Activated T-helper 2 cell treated with anti-CD3 and anti-CD28 coated beads, Interferon-gamma antibody, Interleukin-2, Interleukin-4, amounts not matched to agents 10 μg/mL and 5 μg/mL and 100 μg/mL, durations not matched to agents 14 hours and 24 hours and 36 hours (primary cell): ENCODE data around the gene GNAQ. TPM values are rescaled to one million over a fixed set of nuclear protein-coding genes. Genes with fewer than 3 reads are reported as not detected.
A peak's percentile ranks its signal among the peaks of the same experiment; 100 is the strongest.
"Not testable (repeated sequence)": the region's sequence is repeated elsewhere in the genome, so short reads cannot be mapped to it uniquely, and the experiment has no call there.

Experiments used
- DNase-seq: peaks from one replicate; pipeline ENCODE4 v3.0.0; 2021; ENCODE audit warnings: low spot score
- H3K27ac Mint-ChIP-seq: one replicate; pipeline ENCODE4 v1.8.0; 2021; ENCODE audit warnings: mixed read lengths
- H3K27me3 Mint-ChIP-seq: one replicate; pipeline ENCODE4 v1.8.0; 2021; ENCODE audit warnings: low read depth, mixed read lengths
- H3K36me3 Mint-ChIP-seq: one replicate; pipeline ENCODE4 v1.8.0; 2021; ENCODE audit warnings: low read depth, mixed read lengths
- H3K4me1 Mint-ChIP-seq: one replicate; pipeline ENCODE4 v1.8.0; 2021; ENCODE audit warnings: low read depth, mixed read lengths
- H3K4me3 Mint-ChIP-seq: one replicate; pipeline ENCODE4 v1.8.0; 2021; ENCODE audit warnings: low read depth, mild to moderate bottlenecking, moderate library complexity, mixed read lengths
- H3K9me3 Mint-ChIP-seq: one replicate; pipeline ENCODE4 v1.8.0; 2021; ENCODE audit warnings: mixed read lengths
- intact Hi-C: fragments of 100-400 bp; cut with micrococcal nuclease; formaldehyde crosslinking; loops from one replicate; pipeline ENCODE4 v1.15.1; 2023
- total RNA-seq: library from RNA; stranded (reverse); gene quantifications from 2 replicates; pipeline ENCODE4 v1.2.3, GENCODE V29; 2022

GNAQ gene
- total RNA-seq, 1 donor from 2014 or later: 28.6 TPM

DNA sequence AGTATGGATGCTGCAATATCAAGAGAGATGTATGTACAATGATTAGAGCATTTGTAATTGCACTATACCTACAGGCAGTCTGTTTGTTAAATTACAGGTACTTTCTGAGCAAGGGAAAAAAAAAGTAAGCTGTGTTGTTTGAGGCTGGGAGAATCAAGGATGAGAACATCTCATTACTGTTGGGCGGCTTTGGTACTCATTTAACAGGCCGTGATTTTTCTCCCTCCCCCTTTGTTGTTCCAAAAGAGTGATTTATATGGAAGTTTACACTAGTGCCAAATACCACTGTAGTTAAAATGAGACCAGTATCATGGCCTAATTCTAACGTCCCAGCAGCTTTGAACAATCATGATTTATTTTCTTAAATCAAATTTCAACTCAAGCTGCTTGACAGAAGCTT lies 312.3 kb downstream of the GNAQ start:
- Mint-ChIP-seq H3K4me1 (peaks cover 15% of the 10 kb centered on the region), H3K4me3 (no peak overlapping the region), H3K36me3 (peaks cover 29% of the 10 kb centered on the region), H3K27ac (no peak overlapping the region), H3K27me3 (no peaks in the 10 kb centered on the region), H3K9me3 (peaks cover 4% of the 10 kb centered on the region)
- no peak for DNase-seq
- intact Hi-C loops: no loop called here

DNA sequence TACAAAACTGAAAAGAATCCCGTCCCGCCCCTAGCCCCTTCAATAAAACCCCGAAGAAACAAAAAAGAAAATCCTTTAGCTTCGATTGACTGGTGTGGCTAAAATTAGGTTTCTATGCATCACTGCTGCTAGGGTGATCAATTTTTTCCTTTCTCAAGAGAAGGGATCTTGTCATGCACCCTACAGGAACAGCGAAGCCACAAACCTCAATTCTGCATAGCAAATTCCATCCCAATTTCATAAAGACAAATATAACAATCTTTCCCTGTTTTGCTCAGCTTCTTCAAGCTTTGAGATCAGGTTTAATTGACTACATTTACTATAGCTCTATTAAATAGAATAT lies 313.3 kb downstream of the GNAQ start:
- not testable (repeated sequence) for H3K4me3 Mint-ChIP-seq, H3K27me3 Mint-ChIP-seq, H3K9me3 Mint-ChIP-seq, DNase-seq
- Mint-ChIP-seq H3K27ac (peak overlapping the region; percentile 85), H3K36me3 (peaks cover 22% of the 10 kb centered on the region), H3K4me1 (peaks cover 15% of the 10 kb centered on the region)
- intact Hi-C loops: loop anchor here (1.0 kb wide), 1 partner anchor 11 kb away; no protein-coding TSS in a partner anchor

DNA sequence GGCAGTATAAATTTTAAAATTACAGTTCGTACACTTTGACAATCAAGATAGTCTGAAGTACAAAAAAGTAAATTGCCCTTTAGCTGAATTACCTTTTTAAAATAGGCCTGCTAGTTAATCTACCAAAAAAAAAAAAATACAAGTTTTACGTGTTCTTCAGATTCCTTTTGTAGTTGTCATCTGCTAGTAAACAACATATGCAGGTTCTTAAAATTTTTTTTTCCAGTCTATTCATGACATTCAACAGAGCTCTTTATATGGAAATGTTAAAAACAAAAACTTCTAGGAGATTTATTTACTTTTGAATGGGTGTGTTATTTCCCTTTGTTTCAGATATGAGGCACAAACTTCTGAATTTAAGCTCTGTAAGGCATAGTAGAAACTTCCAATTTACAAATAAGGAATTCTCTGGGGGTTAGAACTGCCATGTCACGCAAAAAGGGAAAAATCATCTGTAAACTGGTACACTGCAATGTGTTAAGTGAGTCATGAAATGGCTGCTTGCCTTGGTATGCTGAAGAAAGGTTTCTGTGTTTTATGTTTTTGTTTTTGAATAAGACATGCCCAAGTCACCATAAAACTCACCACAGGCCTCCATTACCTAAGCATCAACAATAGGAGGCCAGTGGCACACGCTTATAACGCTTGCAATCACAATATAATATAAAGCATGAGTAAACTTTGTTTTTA lies 313.9 kb downstream of the GNAQ start:
- intact Hi-C loops: loop anchor here (1.0 kb wide), 1 partner anchor 12 kb away; no protein-coding TSS in a partner anchor
- H3K4me3 Mint-ChIP-seq: peak overlapping the region; percentile 33

DNA sequence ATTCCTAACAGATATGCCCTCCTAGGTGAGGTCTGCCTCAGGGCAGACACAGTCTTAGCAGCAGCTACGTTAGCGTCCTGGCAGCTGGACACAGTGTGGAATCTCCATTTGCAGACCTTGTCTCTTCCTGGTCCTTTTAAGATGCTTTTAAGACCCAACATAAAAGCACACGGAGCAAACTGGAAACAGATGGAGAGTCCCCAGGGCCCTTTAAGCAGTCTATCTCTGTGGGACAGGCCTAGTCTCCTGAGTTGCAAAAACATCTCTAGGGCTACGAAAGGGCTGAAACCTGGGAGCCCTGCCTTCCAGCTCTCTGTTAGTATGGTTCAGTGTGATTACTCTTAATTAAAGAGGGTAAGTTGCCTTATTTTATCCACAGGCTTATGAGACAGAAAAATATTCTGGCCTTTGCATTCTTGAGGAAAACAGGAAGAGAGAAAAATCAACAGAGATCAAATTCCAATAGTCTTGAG lies 317.5 kb downstream of the GNAQ start:
- Mint-ChIP-seq H3K27ac (no peak overlapping the region), H3K9me3 (no peaks in the 10 kb centered on the region), H3K36me3 (peaks cover 7% of the 10 kb centered on the region), H3K27me3 (no peaks in the 10 kb centered on the region), H3K4me3 (no peak overlapping the region), H3K4me1 (peaks cover 27% of the 10 kb centered on the region)
- intact Hi-C loops: loop anchor here (5.0 kb wide), 1 partner anchor 33 kb away; no protein-coding TSS in a partner anchor
- DNase-seq: no peak

More for the DNA sequence above, 313.9 kb downstream of the GNAQ start:
- not testable (repeated sequence) for H3K27me3 Mint-ChIP-seq, DNase-seq, H3K9me3 Mint-ChIP-seq
- Mint-ChIP-seq H3K27ac (peak overlapping the region; percentile 85), H3K36me3 (peaks cover 17% of the 10 kb centered on the region), H3K4me1 (peaks cover 19% of the 10 kb centered on the region)

DNA sequence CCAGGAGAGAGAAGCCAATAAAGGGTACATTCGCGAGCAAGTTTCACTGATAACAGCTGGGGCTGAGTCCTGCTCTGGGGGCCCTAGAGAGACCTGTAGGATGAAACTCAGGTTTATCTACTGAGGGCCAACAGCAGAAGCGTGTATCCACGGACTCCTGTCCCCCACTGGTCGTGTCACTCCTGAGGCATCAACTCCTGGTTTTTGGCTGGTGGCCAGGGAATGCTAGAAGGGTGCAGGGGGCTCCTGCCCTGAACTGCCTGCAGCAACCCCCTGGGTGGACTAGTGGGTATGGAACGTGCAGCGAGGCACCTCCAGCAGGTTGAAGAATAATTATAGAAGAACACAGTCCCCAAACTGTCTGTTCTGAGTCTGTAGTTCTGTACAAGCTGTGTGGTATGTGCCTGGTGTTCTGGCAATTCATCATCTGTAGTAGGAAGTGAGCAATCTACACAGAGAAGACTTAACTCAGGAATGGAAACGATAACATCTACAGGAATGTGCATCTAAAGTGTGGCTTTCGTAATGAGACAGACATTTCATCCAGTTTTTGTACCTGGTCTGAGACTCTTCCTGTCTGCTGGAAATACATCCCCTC lies 319.0 kb downstream of the GNAQ start:
- intact Hi-C loops: loop anchor here (5.0 kb wide), 1 partner anchor 35 kb away; no protein-coding TSS in a partner anchor

DNA sequence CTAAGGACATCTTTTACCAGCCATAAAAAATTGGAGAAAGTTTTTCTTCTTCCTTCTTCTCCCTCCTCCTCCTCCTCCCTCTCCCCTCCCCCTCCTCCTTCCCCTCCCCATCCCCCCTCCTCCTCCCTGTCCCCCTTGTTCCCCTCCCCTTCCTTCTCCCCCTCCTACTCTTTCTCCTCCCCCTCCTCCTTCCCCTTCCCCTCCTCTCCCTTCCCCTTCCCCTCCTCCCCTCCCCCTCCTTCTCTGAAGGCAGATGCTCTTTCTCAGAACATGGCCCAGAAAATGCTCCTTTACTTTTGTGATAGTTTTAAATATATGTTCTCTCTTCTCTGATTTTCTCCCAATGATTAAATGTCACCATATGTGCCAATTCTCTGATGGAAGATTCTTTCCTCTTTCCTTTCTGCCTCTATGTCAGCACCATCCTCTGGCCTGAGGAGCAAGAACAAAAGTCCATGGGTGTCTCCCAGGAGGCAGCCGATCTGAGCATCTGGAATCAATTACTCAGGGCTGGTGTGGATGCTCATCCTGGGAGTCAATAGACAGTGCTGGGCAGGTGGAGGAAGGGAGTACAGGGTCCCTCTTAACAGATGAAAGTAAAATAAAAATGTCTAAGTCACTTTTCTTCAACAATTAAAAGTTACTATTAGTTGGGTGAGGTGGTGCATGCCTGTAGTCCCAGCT lies 320.5 kb downstream of the GNAQ start:
- Mint-ChIP-seq H3K27ac (no peak overlapping the region), H3K36me3 (peaks cover 3% of the 10 kb centered on the region), H3K27me3 (no peaks in the 10 kb centered on the region), H3K4me1 (peaks cover 12% of the 10 kb centered on the region), H3K4me3 (no peak overlapping the region), H3K9me3 (peaks cover 6% of the 10 kb centered on the region)
- no peak for DNase-seq
- intact Hi-C loops: loop anchor here (5.0 kb wide), 1 partner anchor 36 kb away; no protein-coding TSS in a partner anchor

More for the DNA sequence above, 319.0 kb downstream of the GNAQ start:
- H3K27ac Mint-ChIP-seq: no peak overlapping the region
- no peak overlapping the region for H3K4me3 Mint-ChIP-seq
- H3K9me3 Mint-ChIP-seq: peaks cover 6% of the 10 kb centered on the region
- H3K27me3 Mint-ChIP-seq: no peaks in the 10 kb centered on the region
- peaks cover 17% of the 10 kb centered on the region for H3K4me1 Mint-ChIP-seq
- H3K36me3 Mint-ChIP-seq: peaks cover 7% of the 10 kb centered on the region
- DNase-seq: no peak

DNA sequence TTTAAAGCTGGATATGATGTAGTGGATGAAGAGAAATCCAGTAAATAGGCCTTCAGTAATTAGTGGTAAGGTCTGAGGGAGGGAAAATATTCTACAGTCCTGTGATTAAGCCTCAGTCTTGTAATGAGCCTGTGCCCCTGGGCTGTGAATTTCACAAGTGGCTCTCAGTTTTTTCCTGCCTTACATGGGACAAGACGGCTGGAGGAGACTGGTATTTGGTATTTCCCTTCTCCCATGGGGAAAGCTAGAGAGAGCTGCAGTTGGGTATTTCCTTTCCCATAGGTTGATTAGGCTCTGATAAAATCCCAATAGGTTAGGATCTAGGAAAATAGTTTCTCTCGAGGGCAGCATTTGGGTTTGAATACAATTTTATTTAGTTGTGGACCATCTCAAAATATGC lies 321.3 kb downstream of the GNAQ start:
- no peak overlapping the region for H3K4me3 Mint-ChIP-seq
- H3K27ac Mint-ChIP-seq: no peak overlapping the region
- H3K4me1 Mint-ChIP-seq: peaks cover 12% of the 10 kb centered on the region
- peaks cover 3% of the 10 kb centered on the region for H3K36me3 Mint-ChIP-seq
- no peak for DNase-seq
- H3K9me3 Mint-ChIP-seq: peaks cover 6% of the 10 kb centered on the region
- no peaks in the 10 kb centered on the region for H3K27me3 Mint-ChIP-seq
- intact Hi-C loops: loop anchor here (5.0 kb wide), 1 partner anchor 37 kb away; no protein-coding TSS in a partner anchor

DNA sequence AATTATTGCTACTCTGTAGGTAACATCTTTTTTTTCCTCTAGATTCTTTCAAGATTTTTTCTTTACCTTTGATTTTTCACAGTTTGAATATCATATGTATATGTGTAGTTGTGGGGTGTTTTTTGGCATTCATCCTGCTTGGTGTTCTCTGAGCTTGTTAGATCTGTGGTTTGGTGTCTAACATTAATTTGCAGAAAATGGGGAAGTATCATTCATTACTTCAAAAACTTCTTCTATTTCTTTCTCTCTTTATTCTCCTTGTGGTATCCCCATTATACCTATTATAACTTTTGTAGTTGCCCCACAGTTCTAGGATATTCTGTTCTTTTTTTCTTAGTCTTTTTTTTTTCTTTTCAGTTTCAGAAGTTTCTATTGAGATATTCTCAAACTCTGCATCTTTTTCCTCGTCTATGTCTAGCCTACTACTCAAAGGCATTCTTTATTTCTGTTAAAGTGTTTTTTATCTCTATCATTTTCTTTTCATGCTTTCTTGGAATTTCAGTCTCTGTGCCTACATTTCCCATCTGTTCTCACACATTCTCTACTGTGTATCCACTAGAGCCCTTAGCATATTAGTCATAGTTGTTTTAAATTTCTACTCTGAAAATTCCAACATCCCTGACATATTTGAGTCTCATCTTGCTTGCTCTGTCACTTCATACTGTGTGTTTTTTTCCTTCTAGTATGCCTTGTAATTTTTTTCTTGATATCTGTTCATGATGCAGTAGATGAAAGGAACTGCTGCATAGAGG lies 323.4 kb downstream of the GNAQ start:
- Mint-ChIP-seq H3K9me3 (peaks cover 11% of the 10 kb centered on the region), H3K4me3 (no peak overlapping the region), H3K27ac (no peak overlapping the region)

DNA sequence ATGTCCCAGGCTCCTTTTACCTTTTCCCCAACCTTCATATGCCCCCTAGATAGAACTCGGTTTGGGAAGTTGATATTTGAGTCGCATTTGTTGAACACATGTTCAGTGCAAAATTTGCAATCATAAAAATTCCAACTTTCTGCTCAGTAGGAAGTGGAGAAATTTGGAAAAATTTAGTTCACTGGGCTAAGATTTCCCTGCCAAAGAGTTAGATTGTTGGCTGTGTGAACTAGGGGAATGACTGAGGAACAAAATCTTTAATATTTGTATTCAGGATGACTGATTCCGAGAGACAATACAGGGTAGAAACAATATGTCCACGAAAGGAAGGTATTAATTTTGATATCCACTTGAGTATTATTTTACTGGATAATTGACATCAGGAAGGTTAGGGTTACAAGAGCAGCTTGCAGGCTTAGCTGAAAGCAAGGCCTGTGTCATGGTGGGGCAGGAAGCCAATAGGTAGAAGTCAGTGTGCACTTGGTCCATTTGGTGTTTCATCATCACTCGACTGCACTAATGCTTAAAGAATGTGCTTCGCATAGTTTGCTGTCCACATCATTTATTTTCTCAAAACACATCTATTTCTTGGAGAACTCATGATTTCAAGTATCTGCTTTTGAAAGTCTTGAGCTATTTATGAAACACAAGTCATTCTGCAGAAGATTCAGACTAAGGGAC lies 324.1 kb downstream of the GNAQ start:
- Mint-ChIP-seq H3K27ac (no peak overlapping the region), H3K27me3 (no peaks in the 10 kb centered on the region), H3K4me3 (no peak overlapping the region), H3K9me3 (peaks cover 11% of the 10 kb centered on the region), H3K4me1 (peaks cover 6% of the 10 kb centered on the region), H3K36me3 (peaks cover 3% of the 10 kb centered on the region)
- intact Hi-C loops: no loop called here
- DNase-seq: no peak

More for the DNA sequence above, 323.4 kb downstream of the GNAQ start:
- no peaks in the 10 kb centered on the region for H3K27me3 Mint-ChIP-seq
- peaks cover 12% of the 10 kb centered on the region for H3K4me1 Mint-ChIP-seq
- peaks cover 3% of the 10 kb centered on the region for H3K36me3 Mint-ChIP-seq
- intact Hi-C loops: no loop called here
- no peak for DNase-seq

DNA sequence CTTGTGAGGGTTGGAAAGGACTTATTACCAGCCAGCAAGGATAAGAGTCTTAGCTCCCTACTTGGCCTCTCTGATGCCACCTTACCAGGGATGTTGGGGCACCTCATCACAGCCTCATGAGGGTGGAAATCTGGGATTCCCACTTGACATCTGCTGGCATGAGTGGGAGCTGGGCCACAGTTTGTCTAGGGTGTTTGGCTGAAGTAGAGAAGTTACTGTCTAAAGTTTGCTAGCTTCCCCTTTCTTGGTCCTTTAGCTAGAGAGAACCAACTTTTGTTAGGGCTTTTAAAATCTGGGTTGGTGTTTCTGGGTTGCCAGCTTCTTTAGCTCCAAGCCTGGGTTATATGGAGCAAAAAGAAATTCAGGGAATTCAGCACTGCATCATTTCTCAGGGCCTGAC lies 326.0 kb downstream of the GNAQ start:
- Mint-ChIP-seq H3K36me3 (no peaks in the 10 kb centered on the region), H3K4me1 (no peaks in the 10 kb centered on the region), H3K27me3 (no peaks in the 10 kb centered on the region), H3K9me3 (peaks cover 11% of the 10 kb centered on the region), H3K4me3 (no peak overlapping the region), H3K27ac (no peak overlapping the region)
- intact Hi-C loops: no loop called here
- DNase-seq: no peak

DNA sequence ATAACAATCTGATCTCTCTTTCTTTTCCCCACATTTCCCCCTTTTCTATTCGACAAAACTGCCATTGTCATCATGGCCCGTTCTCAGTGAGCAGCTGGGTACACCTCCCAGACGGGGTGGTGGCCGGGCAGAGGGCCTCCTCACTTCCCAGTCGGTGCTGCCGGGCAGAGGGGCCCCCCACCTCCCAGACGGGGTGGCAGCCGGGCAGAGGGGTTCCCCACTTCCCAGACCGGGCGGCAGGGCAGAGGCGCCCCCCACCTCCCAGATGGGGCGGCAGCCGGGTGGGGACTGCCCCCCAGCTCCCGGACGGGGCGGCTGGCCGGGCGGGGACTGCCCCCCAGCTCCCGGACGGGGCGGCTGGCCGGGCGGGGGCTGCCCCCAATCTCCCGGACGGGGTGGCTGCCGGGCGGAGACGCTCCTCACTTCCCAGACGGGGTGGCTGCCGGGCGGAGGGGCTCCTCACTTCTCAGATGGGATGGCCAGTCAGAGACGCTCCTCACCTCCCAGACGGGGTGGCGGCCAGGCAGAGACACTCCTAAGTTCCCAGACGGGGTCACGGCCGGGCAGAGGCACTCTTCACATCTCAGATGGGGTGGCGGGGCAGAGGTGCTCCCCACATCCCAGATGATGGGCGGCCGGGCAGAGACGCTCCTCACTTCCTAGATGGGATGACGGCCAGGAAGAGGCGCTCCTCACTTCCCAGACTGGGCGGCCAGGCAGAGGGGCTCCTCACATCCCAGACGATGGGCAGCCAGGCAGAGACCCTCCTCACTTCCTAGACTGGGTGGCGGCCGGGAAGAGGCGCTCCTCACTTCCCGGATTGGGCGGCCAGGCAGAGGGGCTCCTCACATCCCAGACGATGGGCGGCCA lies 328.9 kb downstream of the GNAQ start:
- H3K4me1 Mint-ChIP-seq, H3K4me3 Mint-ChIP-seq, H3K9me3 Mint-ChIP-seq, H3K36me3 Mint-ChIP-seq, DNase-seq, intact Hi-C loops, H3K27me3 Mint-ChIP-seq, H3K27ac Mint-ChIP-seq: not testable (repeated sequence)
